GM21723 (cell line): ENCODE results near the gene MROH8.

Experiments
- ATAC-seq: cut with Tn5 transposase; IDR thresholded peaks from one replicate; pipeline ENCODE4 v1.9.1; 2021; ENCODE audit warnings: mild to moderate bottlenecking, moderate library complexity; ENCODE audit not compliant: unreplicated experiment

MROH8 gene

GRCh38 chr20:37178839-37179682 lies at the start of gene MROH8, which contains the start of gene RPN2:
Gene MROH8 (minus strand): TSS chr20:37179548.
Gene RPN2 (plus strand): TSS chr20:37179330. CDS start chr20:37179357, 27 bp downstream.
- peak; percentile 90 for ATAC-seq

- ATAC-seq = no peak
Measured at GRCh38 chr20:37228656-37229055, 49.3 kb upstream of the MROH8 start.

DNA sequence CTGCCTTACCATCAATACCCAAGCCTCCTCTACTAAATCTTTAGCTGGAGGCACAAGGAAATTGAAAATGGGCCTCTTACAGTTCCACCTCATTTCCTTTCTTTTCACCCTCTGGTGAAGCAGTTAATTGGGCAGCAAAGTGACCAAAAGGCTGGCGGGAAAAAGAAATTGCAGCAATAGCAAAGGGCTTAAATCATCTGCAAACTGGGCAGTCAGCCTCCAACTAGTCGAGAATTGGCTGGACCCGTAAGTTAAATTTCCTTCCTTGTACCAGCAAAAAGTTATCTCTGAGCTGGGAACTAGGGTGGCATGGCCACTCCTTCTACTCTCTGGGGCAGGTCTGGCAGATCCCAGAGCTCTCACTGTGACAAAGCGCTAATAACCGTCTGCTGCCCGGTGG lies 48.7 kb upstream of the MROH8 start:
- ATAC-seq = no peak

DNA sequence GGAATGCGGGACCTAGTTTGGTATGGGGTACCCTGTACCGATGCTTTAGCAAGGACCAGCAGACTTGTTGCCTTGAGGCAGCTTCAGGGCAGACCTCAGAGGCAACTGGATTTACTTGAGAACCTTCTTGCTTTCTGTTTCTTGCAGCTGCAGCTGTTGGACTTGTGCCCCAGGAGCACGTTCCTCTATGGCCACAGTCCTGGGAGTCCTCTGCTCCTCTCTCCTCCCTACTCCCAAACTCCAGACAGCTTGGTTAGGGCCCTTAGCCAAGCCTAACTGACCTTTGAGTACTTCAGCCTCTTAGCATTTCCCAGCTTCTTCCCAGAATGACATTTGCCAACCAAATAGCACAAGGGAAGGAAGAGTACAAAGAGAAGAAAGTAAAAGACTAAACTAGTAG lies 47.5 kb upstream of the MROH8 start:
- no peak for ATAC-seq

GRCh38 chr20:37225146-37225545 lies 45.8 kb upstream of the MROH8 start:
- no peak for ATAC-seq

GRCh38 chr20:37223053-37223452 lies 43.7 kb upstream of the MROH8 start:
- ATAC-seq = no peak

GRCh38 chr20:37222086-37222485 lies 42.7 kb upstream of the MROH8 start:
- ATAC-seq = no peak

DNA sequence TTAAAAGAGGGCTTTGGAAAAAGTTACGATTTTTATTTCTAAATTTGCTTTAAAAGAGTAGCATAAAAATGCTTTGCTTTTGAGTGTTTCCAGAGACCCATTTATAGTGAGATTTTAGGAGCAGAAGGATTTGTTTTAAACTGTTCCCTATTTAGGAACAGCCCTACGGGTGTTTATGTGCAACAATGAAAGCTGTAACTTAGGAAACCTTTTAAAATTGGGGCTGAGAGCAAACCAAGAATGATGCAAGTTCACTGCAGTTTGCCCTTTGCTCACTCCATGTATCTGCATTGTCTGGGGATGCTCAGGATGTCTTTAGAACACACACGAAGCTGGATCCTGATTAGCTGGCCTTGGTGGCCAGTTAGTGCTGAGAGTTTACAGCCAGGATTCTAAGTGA lies 41.4 kb upstream of the MROH8 start:
- ATAC-seq = no peak

- no peak for ATAC-seq
Measured at GRCh38 chr20:37219751-37220668, 40.7 kb upstream of the MROH8 start.

- no peak for ATAC-seq
Measured at GRCh38 chr20:37218976-37219375, 39.6 kb upstream of the MROH8 start.

DNA sequence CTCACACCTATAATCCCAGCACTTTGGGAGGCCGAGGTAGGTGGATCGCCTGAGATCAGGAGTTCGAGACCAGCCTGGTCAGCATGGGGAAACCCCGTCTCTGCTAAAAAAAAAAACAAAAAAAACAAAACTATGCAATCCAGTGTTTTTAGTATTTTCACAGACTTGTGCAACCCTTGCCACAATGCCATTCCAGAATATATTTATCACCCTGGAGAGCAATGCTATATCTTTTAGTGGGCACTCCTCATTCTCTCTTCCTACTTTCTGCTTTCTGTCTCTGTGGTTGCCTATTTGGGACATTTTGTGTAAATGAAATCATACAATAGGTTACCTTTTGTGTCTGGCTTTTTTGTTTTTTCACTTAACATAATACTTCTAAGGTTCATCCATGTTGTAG lies 39.1 kb upstream of the MROH8 start:
- no peak for ATAC-seq

GRCh38 chr20:37209661-37210314 lies 30.4 kb upstream of the MROH8 start:
- no peak for ATAC-seq

DNA sequence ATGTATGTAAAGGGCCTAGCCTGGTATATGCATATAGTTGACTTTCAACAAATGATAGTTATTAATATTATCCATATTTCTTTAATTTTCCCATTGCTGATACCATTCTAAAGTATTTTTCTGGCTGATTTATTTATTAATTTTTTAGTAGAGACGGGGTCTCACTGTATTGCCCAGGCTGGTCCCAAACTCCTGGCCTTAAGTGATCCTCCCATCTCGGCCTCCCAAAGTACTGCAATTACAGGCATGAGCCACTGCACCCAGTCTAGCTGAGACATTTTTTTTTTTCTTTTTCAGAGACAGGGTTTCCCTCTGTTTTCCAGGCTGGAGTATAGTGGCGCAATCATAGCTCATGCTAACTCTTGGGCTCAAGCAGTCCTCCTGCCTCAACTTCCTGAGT lies 29.8 kb upstream of the MROH8 start:
- no peak for ATAC-seq

DNA sequence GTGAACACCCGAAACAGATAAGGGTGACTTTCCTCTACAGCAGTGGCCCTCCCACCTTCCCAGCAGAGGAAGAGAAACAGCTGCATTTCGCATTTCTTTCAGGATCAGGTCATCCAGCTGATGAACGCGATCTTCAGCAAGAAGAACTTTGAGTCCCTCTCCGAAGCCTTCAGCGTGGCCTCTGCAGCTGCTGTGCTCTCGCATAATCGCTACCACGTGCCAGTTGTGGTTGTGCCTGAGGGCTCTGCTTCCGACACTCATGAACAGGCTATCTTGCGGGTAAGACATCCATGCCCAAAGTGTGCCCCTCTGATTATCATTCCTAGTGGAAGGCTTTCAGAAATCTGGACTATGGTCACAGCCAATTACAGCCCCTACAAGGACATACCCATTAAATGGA lies 27.8 kb upstream of the MROH8 start:
- ATAC-seq = no peak

GRCh38 chr20:37205794-37206193 lies 26.4 kb upstream of the MROH8 start:
- no peak for ATAC-seq

DNA sequence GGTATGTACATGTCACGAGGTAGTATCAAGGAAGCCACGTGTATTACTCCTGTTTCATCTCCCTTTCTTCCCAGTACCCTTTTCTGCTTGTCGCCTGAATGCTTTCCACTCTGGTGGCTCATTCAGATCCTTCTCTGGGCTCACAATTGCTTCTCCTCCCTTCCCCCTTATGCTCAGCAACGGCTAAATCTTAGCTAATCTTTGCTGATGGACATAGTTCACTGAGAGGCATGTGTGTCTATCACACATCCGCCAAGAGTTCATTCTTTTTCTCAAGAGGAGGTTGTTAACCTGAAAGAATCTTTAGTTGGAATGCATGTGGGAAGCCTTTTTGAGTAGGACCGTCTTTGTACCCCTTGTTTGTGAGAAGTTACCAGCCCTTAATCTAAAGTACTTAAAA lies 25.8 kb upstream of the MROH8 start:
- ATAC-seq = no peak

GRCh38 chr20:37204056-37204455 lies 24.7 kb upstream of the MROH8 start:
- ATAC-seq = no peak

GRCh38 chr20:37202267-37202943 lies 23.1 kb upstream of the MROH8 start:
- no peak for ATAC-seq

- ATAC-seq = no peak
Measured at GRCh38 chr20:37201827-37202162, 22.4 kb upstream of the MROH8 start.

DNA sequence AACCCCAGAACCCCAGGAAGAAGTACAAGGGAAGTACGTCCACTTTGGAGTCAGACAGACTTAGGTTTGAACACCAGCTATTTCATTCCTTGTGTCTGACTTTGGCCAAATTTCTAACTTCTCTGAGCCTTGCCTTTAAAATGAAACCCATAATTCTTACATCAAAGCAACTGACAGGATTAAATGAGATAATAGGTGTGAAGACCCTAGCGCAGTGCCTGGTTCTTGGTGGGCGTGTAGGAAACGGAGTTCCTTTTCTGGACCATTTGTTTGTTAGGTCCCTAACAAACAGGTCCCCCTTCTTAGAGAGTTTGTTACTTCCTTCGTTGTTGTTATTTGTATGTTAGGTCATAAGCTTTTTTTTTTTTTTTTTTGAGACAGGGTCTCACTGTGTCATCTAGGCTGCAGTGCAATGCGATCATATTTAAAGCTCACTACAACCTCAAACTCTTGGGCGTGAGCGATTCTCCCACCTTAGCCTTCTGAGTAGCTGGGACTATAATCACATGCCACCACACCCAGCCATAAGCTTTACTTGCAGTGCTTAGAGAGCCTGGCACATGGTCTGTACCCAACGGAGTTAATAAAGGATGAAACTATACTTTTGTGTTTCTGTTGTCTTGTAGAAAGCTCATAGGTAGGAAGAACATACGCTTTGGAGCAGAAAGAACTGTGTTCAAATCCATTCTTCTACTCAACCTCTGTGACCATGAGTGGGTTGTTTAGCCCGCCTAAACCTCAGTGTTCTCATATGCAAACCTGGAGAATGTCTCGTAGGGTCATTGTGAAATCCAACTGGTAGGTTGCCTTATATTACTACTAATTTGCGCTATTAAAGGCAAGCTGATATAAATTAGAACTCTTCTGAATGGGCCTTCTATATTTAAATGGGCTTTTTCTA lies 21.8 kb upstream of the MROH8 start:
- no peak for ATAC-seq
